Measurements from ENCODE around the gene ARPC4. TPM values are rescaled to one million over a fixed set of nuclear protein-coding genes. Genes with fewer than 3 reads are reported as not detected.

The ARPC4 gene
- total RNA-seq, 4 donors from 2014 or later: 111 to 165 (median 135) TPM

DNA sequence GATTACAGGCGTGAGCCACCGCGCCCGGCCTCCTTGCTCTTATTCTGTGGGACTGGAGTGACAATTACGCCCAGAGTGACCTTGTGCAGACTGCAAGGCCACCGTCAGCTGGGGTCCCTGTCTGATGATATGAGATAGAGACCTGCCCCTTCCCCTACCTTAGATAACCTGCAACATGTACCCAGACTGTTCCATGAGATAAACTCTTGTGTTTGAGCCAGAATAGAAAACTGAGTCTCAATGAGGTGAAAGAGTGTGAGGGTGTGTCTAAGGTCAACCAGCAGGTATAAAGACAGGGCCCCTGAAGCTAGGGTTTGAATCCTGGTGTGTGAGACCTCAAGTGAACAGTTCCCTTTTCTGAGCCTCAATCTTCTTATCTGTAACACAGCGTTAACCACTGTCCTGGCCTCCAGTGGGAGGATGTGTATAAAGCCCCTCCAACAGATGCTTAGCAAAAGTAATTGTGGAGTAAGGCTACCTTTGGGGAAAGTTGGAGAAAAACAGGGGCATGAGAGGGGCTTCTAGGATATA, 6.6 kb upstream of the ARPC4 start:
- Histone ChIP-seq H3K36me3 (peaks cover 0 to 88% (median 0%) of the 10 kb centered on the region in 3 donors), H3K27ac (no peak overlapping the region), H3K27me3 (no peaks in the 10 kb centered on the region), H3K9me3 (no peaks in the 10 kb centered on the region), H3K4me3 (no peak overlapping the region), H3K4me1 (peaks cover 0 to 11% (median 1%) of the 10 kb centered on the region in 4 donors)
- TF ChIP-seq CTCF (IDR thresholded peaks at IDR 0.05) (no peak), POLR2A (IDR thresholded peaks at IDR 0.05) (no peak)
- no peak for DNase-seq

GRCh38 chr3:9786825-9787669, 5.8 kb upstream of the ARPC4 start:
- DNase-seq: peak in 1 of 3 donors; percentile 35
- H3K27ac ChIP-seq: no peak overlapping the region

GRCh38 chr3:9787714-9788113, 5.2 kb upstream of the ARPC4 start:
- no peaks in the 10 kb centered on the region for H3K27me3 ChIP-seq
- peaks cover 0 to 16% (median 0%) of the 10 kb centered on the region in 4 donors for H3K4me1 ChIP-seq
- TF ChIP-seq CTCF (IDR thresholded peaks at IDR 0.05) (no peak), POLR2A (IDR thresholded peaks at IDR 0.05) (no peak)
- no peak overlapping the region for H3K27ac ChIP-seq
- H3K4me3 ChIP-seq: no peak overlapping the region
- peak in 1 of 3 donors; percentile 34 for DNase-seq
- no peaks in the 10 kb centered on the region for H3K9me3 ChIP-seq
- H3K36me3 ChIP-seq: peaks cover 0 to 76% (median 0%) of the 10 kb centered on the region in 3 donors

More at GRCh38 chr3:9786825-9787669, 5.8 kb upstream of the ARPC4 start:
- TF ChIP-seq POLR2A (IDR thresholded peaks at IDR 0.05) (no peak), CTCF (IDR thresholded peaks at IDR 0.05) (peak in 3 of 6 experiments; percentile 7 to 30 (median 22))
- H3K27me3 ChIP-seq: no peaks in the 10 kb centered on the region
- H3K36me3 ChIP-seq: peaks cover 0 to 82% (median 0%) of the 10 kb centered on the region in 3 donors
- H3K9me3 ChIP-seq: no peaks in the 10 kb centered on the region
- H3K4me1 ChIP-seq: peaks cover 0 to 16% (median 0%) of the 10 kb centered on the region in 4 donors
- H3K4me3 ChIP-seq: no peak overlapping the region

GRCh38 chr3:9791127-9791526, 1.8 kb upstream of the ARPC4 start:
- Histone ChIP-seq H3K36me3 (peaks cover 0 to 52% (median 0%) of the 10 kb centered on the region in 3 donors), H3K4me3 (peak overlapping the region in 1 of 4 donors; percentile 88), H3K27ac (peak overlapping the region in 1 of 4 donors; percentile 97), H3K27me3 (no peaks in the 10 kb centered on the region), H3K4me1 (peaks cover 0 to 31% (median 13%) of the 10 kb centered on the region in 4 donors), H3K9me3 (no peaks in the 10 kb centered on the region)
- peak in 1 of 3 donors; percentile 29 for DNase-seq
- TF ChIP-seq CTCF (IDR thresholded peaks at IDR 0.05): no peak
- no peak for TF ChIP-seq POLR2A (IDR thresholded peaks at IDR 0.05)

DNA sequence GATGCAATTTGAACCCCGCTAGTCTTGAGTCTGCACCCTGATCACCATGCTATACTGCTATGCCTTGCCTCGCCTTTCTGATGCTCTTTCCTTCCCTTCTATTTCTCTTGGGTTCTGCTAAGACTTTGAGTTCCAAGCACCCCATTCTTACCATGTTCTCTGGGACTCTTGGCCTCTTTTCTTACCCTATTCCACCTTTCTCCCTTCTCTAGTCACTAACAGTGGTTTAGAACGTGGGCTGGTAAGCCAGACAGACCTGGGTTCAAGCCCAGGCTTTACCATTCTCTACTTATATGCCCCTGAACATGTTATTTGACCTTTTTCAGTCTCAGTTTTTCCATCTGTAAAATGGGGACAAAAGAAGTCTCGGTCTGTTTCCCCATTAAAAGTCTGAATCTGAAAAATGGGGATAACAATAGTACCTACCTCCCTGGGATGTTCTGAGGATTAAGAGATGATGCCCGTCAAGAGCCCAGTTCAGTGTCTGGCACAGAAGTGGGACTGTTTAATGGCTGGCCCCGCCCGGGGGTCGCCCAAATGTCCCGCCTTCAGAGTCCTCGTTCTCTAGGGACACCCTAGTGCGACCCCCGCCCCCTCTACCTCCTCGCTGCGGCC, 985 bp upstream of the ARPC4 start:
- DNase-seq: no peak
- peak overlapping the region; percentile 94 to 97 (median 96) for H3K27ac ChIP-seq
- H3K36me3 ChIP-seq: peaks cover 0 to 48% (median 0%) of the 10 kb centered on the region in 3 donors
- no peaks in the 10 kb centered on the region for H3K9me3 ChIP-seq
- no peak for TF ChIP-seq CTCF (IDR thresholded peaks at IDR 0.05)
- TF ChIP-seq POLR2A (IDR thresholded peaks at IDR 0.05): no peak
- peak overlapping the region; percentile 81 to 94 (median 89) for H3K4me3 ChIP-seq
- H3K4me1 ChIP-seq: peaks cover 0 to 31% (median 13%) of the 10 kb centered on the region in 4 donors
- no peaks in the 10 kb centered on the region for H3K27me3 ChIP-seq

Data from Peyer's patch (tissue), 4 donors.